ENCODE results near the gene MBTPS1.

DNA sequence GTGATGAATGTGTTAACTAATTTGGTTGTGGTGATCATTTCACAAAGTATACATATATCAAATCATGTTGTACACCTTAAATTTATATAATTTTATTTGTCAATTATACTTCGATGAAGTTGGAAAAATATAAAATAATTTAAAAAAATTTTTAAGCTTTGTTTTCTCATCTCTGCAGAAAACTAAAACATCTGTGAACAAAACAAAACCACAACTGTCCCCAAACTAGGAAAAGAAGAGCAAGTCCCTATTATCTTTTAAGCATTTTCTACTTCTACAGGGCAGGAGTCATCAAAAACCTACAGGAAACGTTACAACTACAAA, 21.7 kb upstream of the MBTPS1 start:
- TF ChIP-seq, protein P1, sequence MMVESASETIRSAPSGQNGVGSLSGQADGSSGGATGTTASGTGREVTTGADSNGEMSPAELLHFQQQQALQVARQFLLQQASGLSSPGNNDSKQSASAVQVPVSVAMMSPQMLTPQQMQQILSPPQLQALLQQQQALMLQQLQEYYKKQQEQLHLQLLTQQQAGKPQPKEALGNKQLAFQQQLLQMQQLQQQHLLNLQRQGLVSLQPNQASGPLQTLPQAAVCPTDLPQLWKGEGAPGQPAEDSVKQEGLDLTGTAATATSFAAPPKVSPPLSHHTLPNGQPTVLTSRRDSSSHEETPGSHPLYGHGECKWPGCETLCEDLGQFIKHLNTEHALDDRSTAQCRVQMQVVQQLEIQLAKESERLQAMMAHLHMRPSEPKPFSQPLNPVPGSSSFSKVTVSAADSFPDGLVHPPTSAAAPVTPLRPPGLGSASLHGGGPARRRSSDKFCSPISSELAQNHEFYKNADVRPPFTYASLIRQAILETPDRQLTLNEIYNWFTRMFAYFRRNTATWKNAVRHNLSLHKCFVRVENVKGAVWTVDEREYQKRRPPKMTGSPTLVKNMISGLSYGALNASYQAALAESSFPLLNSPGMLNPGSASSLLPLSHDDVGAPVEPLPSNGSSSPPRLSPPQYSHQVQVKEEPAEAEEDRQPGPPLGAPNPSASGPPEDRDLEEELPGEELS (CRISPR knock-in tag; IDR thresholded peaks at IDR 0.05; ENCODE audit: borderline replicate concordance), result no peak
- TF ChIP-seq, protein P2, sequence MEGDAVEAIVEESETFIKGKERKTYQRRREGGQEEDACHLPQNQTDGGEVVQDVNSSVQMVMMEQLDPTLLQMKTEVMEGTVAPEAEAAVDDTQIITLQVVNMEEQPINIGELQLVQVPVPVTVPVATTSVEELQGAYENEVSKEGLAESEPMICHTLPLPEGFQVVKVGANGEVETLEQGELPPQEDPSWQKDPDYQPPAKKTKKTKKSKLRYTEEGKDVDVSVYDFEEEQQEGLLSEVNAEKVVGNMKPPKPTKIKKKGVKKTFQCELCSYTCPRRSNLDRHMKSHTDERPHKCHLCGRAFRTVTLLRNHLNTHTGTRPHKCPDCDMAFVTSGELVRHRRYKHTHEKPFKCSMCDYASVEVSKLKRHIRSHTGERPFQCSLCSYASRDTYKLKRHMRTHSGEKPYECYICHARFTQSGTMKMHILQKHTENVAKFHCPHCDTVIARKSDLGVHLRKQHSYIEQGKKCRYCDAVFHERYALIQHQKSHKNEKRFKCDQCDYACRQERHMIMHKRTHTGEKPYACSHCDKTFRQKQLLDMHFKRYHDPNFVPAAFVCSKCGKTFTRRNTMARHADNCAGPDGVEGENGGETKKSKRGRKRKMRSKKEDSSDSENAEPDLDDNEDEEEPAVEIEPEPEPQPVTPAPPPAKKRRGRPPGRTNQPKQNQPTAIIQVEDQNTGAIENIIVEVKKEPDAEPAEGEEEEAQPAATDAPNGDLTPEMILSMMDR (IDR thresholded peaks at IDR 0.05 in 2 of 3, conservative IDR thresholded peaks at IDR 0.05 in 1 of 3; ENCODE audit: insufficient read depth in 2 of 3, low read depth in 1 of 3, low read length in 3 of 3), result no peak
- TF ChIP-seq SP1 (CRISPR knock-in tag; IDR thresholded peaks at IDR 0.05) (no peak), POLR2AphosphoS5 (IDR thresholded peaks at IDR 0.05; ENCODE audit: control insufficient read depth, insufficient read depth, low read depth, low read length) (no peak), TEAD2 (tag; IDR thresholded peaks at IDR 0.05) (no peak), EZH2 (IDR thresholded peaks at IDR 0.05; ENCODE audit: borderline replicate concordance, low read depth, low read length) (no peak), HEY1 (CRISPR knock-in tag; IDR thresholded peaks at IDR 0.05; ENCODE audit: borderline replicate concordance) (no peak)
- TF ChIP-seq, protein P3, sequence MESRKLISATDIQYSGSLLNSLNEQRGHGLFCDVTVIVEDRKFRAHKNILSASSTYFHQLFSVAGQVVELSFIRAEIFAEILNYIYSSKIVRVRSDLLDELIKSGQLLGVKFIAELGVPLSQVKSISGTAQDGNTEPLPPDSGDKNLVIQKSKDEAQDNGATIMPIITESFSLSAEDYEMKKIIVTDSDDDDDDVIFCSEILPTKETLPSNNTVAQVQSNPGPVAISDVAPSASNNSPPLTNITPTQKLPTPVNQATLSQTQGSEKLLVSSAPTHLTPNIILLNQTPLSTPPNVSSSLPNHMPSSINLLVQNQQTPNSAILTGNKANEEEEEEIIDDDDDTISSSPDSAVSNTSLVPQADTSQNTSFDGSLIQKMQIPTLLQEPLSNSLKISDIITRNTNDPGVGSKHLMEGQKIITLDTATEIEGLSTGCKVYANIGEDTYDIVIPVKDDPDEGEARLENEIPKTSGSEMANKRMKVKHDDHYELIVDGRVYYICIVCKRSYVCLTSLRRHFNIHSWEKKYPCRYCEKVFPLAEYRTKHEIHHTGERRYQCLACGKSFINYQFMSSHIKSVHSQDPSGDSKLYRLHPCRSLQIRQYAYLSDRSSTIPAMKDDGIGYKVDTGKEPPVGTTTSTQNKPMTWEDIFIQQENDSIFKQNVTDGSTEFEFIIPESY (CRISPR knock-in tag; IDR thresholded peaks at IDR 0.05), result no peak
